ENCODE data around the gene DOCK7.

DNA sequence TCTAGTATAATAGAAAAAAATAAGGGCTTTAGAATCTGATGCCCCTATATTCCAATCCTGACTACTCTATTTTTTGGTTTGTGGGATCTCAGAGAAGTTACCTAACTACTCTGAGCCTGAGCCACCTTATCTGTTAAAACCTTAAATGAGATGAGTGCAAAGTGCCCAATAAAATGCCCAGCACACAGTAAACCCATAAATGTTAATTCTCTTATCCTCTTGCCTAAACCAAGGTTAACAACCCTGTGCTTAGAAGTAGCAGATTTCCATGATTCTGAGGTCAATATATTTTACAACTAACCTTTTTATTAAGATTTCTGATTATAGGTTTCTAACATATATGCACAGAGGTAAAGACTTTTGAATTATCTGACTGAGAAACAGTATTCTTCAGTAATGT, 35.8 kb downstream of the DOCK7 start:
- TF ChIP-seq EP300 (IDR thresholded peaks at IDR 0.05) = no peak
- no peak for TF ChIP-seq POLR2A (IDR thresholded peaks at IDR 0.05)
- no peak for TF ChIP-seq CTCF (IDR thresholded peaks at IDR 0.05)
